ENCODE data around the gene ATM.

GRCh38 chr11:108246308-108246707, 23.4 kb downstream of the ATM start:
- TF ChIP-seq CTCF (IDR thresholded peaks at IDR 0.05; ENCODE audit: poor library complexity, severe bottlenecking) (no peak), TAF1 (IDR thresholded peaks at IDR 0.05; ENCODE audit: low read depth) (no peak), POLR2AphosphoS5 (IDR thresholded peaks at IDR 0.05) (no peak), REST (IDR thresholded peaks at IDR 0.05; ENCODE audit: borderline replicate concordance) (no peak), SMC3 (conservative IDR thresholded peaks at IDR 0.05; ENCODE audit: poor library complexity) (no peak), EZH2 (IDR thresholded peaks at IDR 0.05; ENCODE audit: borderline replicate concordance, insufficient read depth, low read length, poor library complexity, severe bottlenecking) (no peak), RAD21 (conservative IDR thresholded peaks at IDR 0.05) (no peak), EP300 (conservative IDR thresholded peaks at IDR 0.05; ENCODE audit: poor library complexity, severe bottlenecking) (no peak), MXI1 (conservative IDR thresholded peaks at IDR 0.05; ENCODE audit: poor library complexity, severe bottlenecking) (no peak)

All from neural cell (in vitro differentiated cells).